ENCODE results near the gene HIF3A.

DNA sequence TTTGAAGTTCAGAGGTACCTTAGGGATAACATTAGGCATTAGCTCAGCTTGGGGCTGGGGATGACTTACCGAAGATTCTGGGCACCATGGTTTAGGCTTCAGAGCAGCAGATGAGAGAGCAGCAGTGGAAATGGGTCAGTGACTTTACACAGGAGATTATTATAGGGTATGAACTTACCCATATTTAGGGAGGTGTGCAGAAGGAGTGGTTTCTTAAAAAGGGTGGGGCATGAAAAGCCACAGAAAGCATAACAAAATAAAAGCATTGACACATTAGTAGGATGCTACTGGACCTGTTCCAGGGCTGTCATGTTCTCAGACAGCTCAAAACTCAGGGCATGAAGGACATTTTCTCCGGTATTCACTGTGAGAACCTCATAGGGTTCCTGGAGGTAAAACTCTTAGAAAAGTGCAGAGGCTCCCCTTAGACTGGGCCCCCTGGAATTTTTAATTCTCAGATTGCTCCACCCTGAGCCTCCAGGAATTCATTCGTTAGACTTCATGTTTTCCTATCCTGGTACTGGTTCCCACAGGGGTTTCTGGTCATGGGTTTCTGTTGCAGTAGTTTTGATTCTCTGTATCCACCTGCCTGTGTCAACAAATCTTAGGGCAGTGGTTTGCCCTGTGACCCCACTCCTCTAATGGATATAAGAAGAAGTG lies 46.6 kb upstream of the HIF3A start:
- TF ChIP-seq, protein P1, sequence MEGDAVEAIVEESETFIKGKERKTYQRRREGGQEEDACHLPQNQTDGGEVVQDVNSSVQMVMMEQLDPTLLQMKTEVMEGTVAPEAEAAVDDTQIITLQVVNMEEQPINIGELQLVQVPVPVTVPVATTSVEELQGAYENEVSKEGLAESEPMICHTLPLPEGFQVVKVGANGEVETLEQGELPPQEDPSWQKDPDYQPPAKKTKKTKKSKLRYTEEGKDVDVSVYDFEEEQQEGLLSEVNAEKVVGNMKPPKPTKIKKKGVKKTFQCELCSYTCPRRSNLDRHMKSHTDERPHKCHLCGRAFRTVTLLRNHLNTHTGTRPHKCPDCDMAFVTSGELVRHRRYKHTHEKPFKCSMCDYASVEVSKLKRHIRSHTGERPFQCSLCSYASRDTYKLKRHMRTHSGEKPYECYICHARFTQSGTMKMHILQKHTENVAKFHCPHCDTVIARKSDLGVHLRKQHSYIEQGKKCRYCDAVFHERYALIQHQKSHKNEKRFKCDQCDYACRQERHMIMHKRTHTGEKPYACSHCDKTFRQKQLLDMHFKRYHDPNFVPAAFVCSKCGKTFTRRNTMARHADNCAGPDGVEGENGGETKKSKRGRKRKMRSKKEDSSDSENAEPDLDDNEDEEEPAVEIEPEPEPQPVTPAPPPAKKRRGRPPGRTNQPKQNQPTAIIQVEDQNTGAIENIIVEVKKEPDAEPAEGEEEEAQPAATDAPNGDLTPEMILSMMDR (IDR thresholded peaks at IDR 0.05) = no peak
- TF ChIP-seq POLR2AphosphoS5 (IDR thresholded peaks at IDR 0.05) = no peak

Data from gastroesophageal sphincter (tissue), 3 donors.